Kidney epithelial cell (primary cell): Measurements from ENCODE around the gene SNED1. TPM values are rescaled to one million over a fixed set of nuclear protein-coding genes. Genes with fewer than 3 reads are reported as not detected.

Experiments
- DNase-seq: peaks from one replicate; pipeline ENCODE4 v3.0.0-alpha.2; 2010; ENCODE audit warnings: low read depth
- H3K27me3 ChIP-seq: 2 replicates; pipeline ENCODE4 v1.6.0; 2011; ENCODE audit warnings: low read length; ENCODE audit not compliant: control insufficient read depth, insufficient read depth
- H3K36me3 ChIP-seq: 2 replicates; pipeline ENCODE4 v1.5.1; 2011; ENCODE audit warnings: low read length; ENCODE audit not compliant: control insufficient read depth, insufficient read depth
- H3K4me3 ChIP-seq: 2 replicates; pipeline ENCODE4 v1.5.1; 2011; ENCODE audit warnings: low read depth, mild to moderate bottlenecking, control low read depth, low read length
- total RNA-seq: library from RNA; depleted of rRNA; stranded (reverse); fragments of >200 nt; gene quantifications from 2 replicates; pipeline ENCODE4 v1.2.3, GENCODE V29; 2015
- TF ChIP-seq, protein P1 (sequence below): IDR thresholded peaks from 2 replicates; pipeline ENCODE4 v1.5.1; 2011; ENCODE audit warnings: mild to moderate bottlenecking, moderate library complexity, low read length, control low read depth, inconsistent platforms; ENCODE audit not compliant: insufficient read depth, poor library complexity, severe bottlenecking

SNED1 gene
- total RNA-seq, 1 donor from 2014 or later = 2.2 TPM

DNA sequence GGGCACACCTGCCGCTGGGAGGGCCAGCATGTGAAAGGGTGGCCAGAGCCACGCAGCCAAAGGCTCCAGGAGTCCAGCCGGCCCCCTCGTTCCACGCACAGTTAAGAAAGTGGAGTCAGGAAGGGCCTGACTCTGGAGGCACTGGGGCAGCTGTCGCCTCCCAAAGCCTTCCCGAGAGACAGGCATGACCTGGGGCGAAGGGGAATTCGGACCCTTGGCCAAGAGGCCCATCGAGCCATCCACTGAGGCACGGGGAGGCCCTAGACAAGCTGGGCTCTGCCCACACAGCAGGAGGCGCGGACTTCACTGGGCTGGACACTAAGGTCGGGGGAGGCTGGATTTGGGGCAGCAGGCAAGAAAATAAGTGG lies 38.5 kb upstream of the SNED1 start:
- peaks cover 54% of the 10 kb centered on the region for H3K27me3 ChIP-seq
- DNase-seq = no peak
- H3K4me3 ChIP-seq = no peak overlapping the region
- TF ChIP-seq, protein P1, sequence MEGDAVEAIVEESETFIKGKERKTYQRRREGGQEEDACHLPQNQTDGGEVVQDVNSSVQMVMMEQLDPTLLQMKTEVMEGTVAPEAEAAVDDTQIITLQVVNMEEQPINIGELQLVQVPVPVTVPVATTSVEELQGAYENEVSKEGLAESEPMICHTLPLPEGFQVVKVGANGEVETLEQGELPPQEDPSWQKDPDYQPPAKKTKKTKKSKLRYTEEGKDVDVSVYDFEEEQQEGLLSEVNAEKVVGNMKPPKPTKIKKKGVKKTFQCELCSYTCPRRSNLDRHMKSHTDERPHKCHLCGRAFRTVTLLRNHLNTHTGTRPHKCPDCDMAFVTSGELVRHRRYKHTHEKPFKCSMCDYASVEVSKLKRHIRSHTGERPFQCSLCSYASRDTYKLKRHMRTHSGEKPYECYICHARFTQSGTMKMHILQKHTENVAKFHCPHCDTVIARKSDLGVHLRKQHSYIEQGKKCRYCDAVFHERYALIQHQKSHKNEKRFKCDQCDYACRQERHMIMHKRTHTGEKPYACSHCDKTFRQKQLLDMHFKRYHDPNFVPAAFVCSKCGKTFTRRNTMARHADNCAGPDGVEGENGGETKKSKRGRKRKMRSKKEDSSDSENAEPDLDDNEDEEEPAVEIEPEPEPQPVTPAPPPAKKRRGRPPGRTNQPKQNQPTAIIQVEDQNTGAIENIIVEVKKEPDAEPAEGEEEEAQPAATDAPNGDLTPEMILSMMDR = no peak
- H3K36me3 ChIP-seq = no peaks in the 10 kb centered on the region

DNA sequence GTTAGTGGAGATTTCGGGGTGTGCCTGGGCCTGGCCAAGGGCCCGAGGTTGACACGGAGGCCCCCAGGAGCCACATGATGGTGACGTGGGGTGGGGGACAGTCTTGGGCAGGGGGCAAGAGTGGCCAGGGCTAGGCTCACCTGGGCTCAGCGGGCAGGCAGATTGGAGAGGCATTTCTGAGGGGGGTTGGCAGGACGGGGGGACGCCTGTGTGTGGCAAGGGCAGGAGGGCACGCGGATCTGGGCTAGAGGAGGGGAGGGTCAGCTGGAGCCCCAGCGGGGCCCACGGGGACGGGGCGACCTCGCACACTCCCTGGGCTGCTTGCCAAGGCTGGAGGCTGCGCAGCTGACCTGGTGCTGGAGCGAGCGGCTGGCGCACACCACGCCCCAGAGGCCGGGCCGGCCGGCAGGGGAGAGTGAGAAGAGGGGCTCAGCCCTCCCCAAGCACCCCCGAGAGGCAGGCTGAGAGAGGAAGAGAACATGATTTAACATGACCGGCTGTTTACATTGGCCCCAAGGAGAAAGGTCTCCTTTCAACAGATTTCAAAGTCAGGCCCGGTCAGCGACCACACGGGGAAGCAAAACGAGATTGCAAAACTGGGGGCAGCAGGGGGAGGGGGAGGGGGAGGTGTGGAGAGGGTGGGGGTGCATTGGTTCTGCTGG lies 38.0 kb upstream of the SNED1 start:
- DNase-seq = no peak
- TF ChIP-seq, protein P1 = no peak
- H3K4me3 ChIP-seq = no peak overlapping the region
- peaks cover 49% of the 10 kb centered on the region for H3K27me3 ChIP-seq
- no peaks in the 10 kb centered on the region for H3K36me3 ChIP-seq

DNA sequence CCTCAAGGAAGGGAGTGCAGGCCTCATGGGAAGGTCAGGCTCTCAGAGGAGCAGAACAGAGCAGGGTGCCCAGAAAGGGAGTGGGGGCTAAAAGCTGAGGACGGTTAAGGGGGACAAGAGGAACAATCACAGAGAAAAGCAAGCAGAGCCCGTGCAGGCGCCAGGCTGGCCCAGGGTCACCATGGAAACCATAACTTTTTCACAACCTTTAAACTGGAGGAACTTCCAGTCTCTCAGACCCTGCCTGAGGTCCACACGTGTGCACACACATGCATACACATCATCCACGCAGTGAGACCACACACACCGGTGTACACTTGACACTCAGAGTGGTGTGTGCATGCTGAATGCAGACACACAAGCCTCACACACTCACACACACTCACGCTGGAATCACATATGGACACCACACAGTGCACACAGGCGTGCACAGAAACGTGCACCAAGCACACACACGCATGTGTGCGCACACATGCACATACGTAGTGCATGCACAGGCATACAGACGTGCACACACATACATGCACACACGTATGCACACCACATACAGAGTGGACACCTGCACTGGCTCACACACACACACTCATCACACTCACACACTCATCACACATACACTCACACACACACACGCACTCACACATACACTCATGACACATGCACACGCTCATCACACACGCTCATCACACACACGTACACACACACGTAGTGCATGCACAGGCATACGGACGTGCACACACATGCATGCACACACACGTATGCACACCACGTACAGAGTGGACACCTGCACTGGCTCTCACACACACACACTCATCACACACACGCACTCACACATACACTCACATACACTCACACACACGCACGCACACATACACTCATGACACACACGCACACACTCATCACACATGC lies 37.2 kb upstream of the SNED1 start:
- H3K36me3 ChIP-seq = no peaks in the 10 kb centered on the region
- TF ChIP-seq, protein P1 = no peak
- DNase-seq = no peak
- peaks cover 44% of the 10 kb centered on the region for H3K27me3 ChIP-seq
- H3K4me3 ChIP-seq = no peak overlapping the region

- TF ChIP-seq, protein P1 = no peak
- H3K4me3 ChIP-seq = no peak overlapping the region
- no peaks in the 10 kb centered on the region for H3K36me3 ChIP-seq
- H3K27me3 ChIP-seq = peaks cover 41% of the 10 kb centered on the region
- DNase-seq = no peak
Measured at GRCh38 chr2:240961910-240962299, 36.5 kb upstream of the SNED1 start.

GRCh38 chr2:240962300-240963064 lies 35.9 kb upstream of the SNED1 start:
- DNase-seq = no peak
- TF ChIP-seq, protein P1 = no peak
- Histone ChIP-seq H3K4me3 (no peak overlapping the region), H3K36me3 (no peaks in the 10 kb centered on the region), H3K27me3 (peaks cover 37% of the 10 kb centered on the region)
